SW480 (cell line): ENCODE data around the gene KMT5B.

Source experiments
- DNase-seq: peaks from one replicate; pipeline ENCODE4 v3.0.0-alpha.2; 2016; ENCODE audit warnings: low spot score

The KMT5B gene

DNA sequence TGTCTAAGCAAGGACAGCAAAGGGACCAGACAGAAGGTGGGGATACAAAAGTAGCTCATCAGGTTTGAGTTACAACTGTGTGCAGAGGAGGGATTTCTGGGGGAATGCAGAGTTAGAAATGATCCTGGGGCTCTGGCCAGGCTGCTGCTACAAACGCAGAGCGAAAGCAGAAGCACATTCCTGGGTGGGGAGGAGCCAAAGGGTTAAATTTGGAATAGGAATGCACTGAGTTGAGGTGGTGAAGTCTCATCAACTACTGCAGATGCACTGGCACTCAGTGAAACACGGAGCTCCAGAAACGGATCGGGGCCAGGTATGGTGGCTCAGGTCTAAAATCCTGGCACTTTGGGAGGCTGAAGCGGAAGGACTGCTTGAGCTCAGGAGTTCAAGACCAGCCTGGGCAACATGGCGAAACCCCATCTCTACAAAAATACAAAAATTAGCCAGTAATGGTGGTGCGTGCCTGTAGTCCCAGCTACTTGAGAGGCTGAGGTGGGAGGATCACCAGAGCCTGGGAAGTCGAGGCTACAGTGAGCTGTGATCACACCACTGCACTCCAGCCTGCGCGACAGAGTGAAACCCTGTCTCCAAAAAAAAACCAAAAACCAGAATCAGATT is 95.1 kb downstream of the KMT5B start:
- no peak for DNase-seq

DNA sequence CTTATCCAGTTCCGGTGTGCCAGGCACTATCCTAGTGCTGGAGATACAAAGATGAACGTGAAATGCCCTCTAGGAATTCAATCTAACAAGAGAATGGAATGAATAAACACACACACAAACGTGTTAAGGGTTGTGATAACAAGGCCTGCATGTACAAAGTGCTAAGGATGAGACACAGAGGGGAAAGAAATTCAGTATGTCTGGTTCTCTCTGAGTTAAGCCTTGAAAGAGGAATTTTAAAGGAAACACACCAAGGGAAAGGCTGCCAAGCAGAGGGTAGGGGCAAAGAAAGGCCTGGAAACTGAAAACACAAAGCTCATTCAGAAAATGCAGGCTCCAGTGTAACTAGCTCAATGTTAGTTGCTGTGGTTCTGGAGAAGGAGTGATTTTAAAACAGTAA is 96.1 kb downstream of the KMT5B start:
- no peak for DNase-seq

DNA sequence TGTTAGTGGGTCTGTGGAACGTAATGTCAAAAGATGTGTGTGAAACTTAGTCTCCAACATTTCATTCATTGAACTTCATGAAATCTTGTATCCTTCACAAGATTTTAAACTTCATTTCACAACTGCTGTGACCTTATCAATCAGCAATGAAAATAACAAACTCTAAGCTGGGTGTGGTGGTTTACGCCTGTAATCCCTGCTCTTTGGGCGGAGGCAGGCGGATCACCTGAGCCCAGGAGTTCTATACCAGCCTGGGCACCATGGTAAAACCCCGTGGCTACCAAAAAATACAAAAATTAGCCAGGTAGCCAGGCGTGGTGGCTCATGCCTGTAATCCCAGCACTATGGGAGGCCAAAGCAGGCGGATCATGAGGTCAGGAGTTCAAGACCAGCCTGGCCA is 97.0 kb downstream of the KMT5B start:
- no peak for DNase-seq

DNA sequence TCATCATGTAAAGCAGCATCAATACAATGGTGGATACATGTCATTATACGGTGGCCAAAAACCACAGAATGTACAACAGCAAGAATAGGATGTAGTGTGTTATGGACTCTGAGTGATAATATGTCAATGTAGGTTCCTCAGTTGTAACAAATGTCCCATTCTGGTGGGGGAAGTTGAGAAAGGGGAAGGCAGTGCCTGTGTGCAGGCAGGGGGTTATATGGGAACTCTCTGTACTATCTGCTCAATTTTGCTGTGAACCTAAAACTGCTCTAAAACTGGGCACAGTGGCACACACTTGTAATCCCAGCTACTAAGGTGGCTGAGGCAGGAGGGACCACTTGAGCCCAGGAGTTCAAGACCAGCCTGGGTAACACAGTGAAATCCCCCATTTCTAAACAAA is 97.8 kb downstream of the KMT5B start:
- no peak for DNase-seq

DNA sequence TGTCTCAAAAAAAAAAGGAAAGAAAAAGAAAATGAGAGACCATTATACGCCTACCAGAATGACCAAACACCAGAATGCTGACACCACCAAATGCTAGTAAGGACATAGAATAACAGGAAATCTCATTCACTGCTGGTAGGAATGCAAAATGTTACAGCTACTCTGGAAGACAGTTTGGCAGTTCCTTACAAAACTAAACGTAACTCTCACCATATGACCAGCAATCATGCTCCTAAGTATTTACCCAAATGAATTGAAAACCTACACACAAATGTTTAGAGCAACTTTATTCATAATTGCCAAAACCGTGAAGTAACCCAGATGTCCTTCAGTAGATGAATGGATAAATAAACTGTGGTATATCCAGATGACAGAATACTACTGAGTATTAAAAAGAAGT is 99.1 kb downstream of the KMT5B start:
- DNase-seq: no peak

DNA sequence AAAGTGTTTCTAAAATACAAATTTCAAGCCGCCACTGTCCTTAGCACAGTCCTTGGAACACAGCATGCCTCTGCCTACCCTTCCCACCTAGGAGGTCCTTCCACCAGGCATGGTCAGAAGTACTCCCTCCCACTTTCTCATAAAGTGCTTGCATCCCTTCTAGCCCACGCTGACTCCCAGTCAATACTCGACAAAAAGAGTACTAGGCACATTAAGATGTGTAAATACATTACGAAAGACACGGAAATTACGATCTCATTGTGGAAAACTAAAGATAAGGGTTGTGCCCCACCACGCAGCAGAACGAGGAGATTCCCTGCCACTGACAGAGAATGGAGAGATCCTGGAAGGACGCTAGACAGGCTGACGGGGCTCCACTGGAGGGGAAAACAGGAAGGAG is 105.4 kb downstream of the KMT5B start:
- DNase-seq: no peak

DNA sequence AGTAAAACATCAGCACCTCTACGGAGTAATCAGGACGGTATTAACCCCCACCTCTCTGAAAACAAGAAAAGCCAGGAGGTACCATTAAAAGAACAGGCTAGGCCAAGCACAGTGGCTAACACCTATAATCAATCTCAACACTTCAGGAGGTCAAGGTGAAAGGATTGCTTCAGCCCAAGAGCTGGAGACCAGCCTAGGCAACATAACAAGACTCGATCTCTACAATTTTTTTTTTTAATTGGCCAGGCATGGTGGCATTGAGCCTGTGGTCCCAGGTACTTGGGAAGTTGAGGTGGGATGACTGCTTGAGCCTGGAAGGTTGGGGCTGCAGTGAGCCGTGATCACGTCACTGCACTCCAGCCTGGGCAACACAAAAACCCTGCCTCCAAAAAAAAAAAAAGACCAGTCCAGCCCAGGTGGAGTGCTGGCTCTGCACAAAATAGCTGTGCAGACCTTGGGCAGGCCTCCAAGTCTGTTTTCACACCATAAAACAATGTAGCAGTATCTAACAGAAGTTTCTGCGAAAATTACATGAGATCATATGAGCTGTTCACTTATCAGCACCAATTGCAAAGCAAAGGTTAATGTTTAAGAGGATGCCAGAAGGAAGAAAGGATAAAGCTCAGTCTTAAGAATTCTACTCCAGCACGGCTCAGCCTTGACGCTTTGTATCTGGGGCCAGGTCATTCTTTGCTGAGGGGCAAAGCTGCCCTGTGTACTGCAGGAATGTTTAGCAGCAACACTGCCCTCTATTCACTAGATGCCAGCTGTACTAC is 106.7 kb downstream of the KMT5B start:
- DNase-seq: no peak
